ENCODE measurements around the gene SMTNL1.
A peak's percentile ranks its signal among the peaks of the same experiment; 100 is the strongest.

SMTNL1 gene

DNA sequence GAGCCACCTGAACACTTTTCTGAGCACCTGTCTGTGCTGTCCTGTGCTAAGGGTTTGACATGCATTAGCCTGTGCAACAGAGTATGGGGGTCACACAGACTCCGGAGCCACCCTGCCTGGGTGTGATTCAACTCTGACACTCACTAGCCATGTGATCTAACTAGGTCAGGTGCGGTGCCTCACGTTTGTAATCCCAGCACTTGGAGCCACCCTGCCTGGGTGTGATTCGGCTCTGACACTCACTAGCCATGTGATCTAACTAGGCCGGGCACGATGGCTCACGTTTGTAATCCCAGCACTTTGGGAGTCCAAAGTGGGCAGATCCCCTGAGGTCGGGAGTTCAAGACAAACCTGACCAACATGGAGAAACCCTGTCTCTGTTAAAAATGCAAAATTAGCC is 18.6 kb downstream of the SMTNL1 start:
- H3K4me3 ChIP-seq (ENCODE audit: low read length, poor library complexity, severe bottlenecking): no peak overlapping the region
- no peak overlapping the region for H2AFZ ChIP-seq (ENCODE audit: low read length)
- TF ChIP-seq EZH2phosphoT487 (IDR thresholded peaks at IDR 0.05; ENCODE audit: borderline replicate concordance): no peak
- TF ChIP-seq, protein P1, sequence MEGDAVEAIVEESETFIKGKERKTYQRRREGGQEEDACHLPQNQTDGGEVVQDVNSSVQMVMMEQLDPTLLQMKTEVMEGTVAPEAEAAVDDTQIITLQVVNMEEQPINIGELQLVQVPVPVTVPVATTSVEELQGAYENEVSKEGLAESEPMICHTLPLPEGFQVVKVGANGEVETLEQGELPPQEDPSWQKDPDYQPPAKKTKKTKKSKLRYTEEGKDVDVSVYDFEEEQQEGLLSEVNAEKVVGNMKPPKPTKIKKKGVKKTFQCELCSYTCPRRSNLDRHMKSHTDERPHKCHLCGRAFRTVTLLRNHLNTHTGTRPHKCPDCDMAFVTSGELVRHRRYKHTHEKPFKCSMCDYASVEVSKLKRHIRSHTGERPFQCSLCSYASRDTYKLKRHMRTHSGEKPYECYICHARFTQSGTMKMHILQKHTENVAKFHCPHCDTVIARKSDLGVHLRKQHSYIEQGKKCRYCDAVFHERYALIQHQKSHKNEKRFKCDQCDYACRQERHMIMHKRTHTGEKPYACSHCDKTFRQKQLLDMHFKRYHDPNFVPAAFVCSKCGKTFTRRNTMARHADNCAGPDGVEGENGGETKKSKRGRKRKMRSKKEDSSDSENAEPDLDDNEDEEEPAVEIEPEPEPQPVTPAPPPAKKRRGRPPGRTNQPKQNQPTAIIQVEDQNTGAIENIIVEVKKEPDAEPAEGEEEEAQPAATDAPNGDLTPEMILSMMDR (conservative IDR thresholded peaks at IDR 0.05; ENCODE audit: low read length): no peak
- H3K4me2 ChIP-seq (ENCODE audit: low read depth, low read length, poor library complexity, severe bottlenecking): no peak overlapping the region
- no peaks in the 10 kb centered on the region for H4K20me1 ChIP-seq (ENCODE audit: insufficient read depth, low read length, poor library complexity, severe bottlenecking)
- H3K79me2 ChIP-seq (ENCODE audit: insufficient read depth, low read length): peaks cover 2% of the 10 kb centered on the region
- H3F3A ChIP-seq (ENCODE audit: low read depth): no peaks in the 10 kb centered on the region
- H3K36me3 ChIP-seq (ENCODE audit: insufficient read depth, low read length): peaks cover 80% of the 10 kb centered on the region
- H3K4me1 ChIP-seq (ENCODE audit: insufficient read depth, low read length, poor library complexity, severe bottlenecking): no peaks in the 10 kb centered on the region
- no peaks in the 10 kb centered on the region for H3K9me2 ChIP-seq (replicated peaks; ENCODE audit: low read depth, low read length)
- H3K9ac ChIP-seq (ENCODE audit: low read depth, low read length, poor library complexity, severe bottlenecking): no peak overlapping the region
- no peaks in the 10 kb centered on the region for H3K27me3 ChIP-seq (ENCODE audit: insufficient read depth, low read length, poor library complexity, severe bottlenecking)
- no peaks in the 10 kb centered on the region for H3K9me3 ChIP-seq (ENCODE audit: insufficient read depth, low read depth, low read length)

DNA sequence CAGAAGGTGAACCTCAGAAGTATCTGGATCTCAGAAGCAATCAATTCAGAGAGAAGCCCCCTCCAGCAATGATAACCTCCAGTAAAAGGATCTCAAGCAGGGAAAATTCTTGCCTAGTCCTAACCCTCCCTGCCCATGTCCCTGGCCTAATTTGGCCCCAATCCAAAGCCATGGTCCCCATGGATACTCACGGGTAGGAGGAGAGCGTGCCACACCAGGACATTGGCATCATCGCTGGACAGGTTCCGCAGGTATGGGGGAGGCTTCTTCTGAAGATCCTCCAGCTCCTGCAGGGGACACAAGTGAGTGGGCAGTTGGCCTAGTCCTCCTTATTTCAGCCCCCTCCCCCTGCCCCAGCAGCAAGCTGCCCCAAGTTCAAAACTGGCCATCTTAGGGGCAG is 22.8 kb downstream of the SMTNL1 start:
- no peak overlapping the region for H2AFZ ChIP-seq (ENCODE audit: low read length)
- H3K4me2 ChIP-seq (ENCODE audit: low read depth, low read length, poor library complexity, severe bottlenecking): no peak overlapping the region
- H3K9me2 ChIP-seq (replicated peaks; ENCODE audit: low read depth, low read length): no peaks in the 10 kb centered on the region
- no peaks in the 10 kb centered on the region for H4K20me1 ChIP-seq (ENCODE audit: insufficient read depth, low read length, poor library complexity, severe bottlenecking)
- peaks cover 39% of the 10 kb centered on the region for H3K79me2 ChIP-seq (ENCODE audit: insufficient read depth, low read length)
- TF ChIP-seq, protein P1 (conservative IDR thresholded peaks at IDR 0.05; ENCODE audit: low read length): no peak
- TF ChIP-seq EZH2phosphoT487 (IDR thresholded peaks at IDR 0.05; ENCODE audit: borderline replicate concordance): no peak
- no peak overlapping the region for H3K4me3 ChIP-seq (ENCODE audit: low read length, poor library complexity, severe bottlenecking)
- no peaks in the 10 kb centered on the region for H3K27me3 ChIP-seq (ENCODE audit: insufficient read depth, low read length, poor library complexity, severe bottlenecking)
- H3K9me3 ChIP-seq (ENCODE audit: insufficient read depth, low read depth, low read length): no peaks in the 10 kb centered on the region
- H3K9ac ChIP-seq (ENCODE audit: low read depth, low read length, poor library complexity, severe bottlenecking): no peak overlapping the region
- peaks cover 42% of the 10 kb centered on the region; the same call in 1 of the 2 replicates for H3K36me3 ChIP-seq (ENCODE audit: insufficient read depth, low read length)
- H3F3A ChIP-seq (ENCODE audit: low read depth): no peaks in the 10 kb centered on the region
- H3K4me1 ChIP-seq (ENCODE audit: insufficient read depth, low read length, poor library complexity, severe bottlenecking): peaks cover 10% of the 10 kb centered on the region

DNA sequence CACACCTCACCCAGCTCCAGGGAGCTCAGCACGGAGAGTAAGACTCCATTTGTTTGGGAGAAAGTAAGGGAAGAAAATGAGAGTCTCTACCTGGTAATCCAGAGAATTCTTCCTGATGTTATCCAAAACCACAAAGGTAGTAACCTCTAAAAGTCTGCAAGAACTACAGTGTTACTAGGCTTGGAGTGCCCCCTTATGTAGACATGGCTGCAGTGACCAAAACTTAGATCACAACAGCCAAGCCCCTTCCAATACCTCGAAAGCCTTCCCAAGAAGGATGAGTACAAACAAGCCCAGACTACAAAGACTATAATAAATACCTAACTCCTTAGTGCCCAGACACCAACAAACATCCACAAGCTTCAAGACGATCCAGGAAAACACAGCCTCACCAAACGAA is 25.2 kb downstream of the SMTNL1 start:
- Histone ChIP-seq H3K4me2 (ENCODE audit: low read depth, low read length, poor library complexity, severe bottlenecking) (peak overlapping the region; percentile 46), H3K9ac (ENCODE audit: low read depth, low read length, poor library complexity, severe bottlenecking) (peak overlapping the region; percentile 26), H3F3A (ENCODE audit: low read depth) (no peaks in the 10 kb centered on the region), H3K9me3 (ENCODE audit: insufficient read depth, low read depth, low read length) (no peaks in the 10 kb centered on the region), H3K9me2 (replicated peaks; ENCODE audit: low read depth, low read length) (no peaks in the 10 kb centered on the region), H2AFZ (ENCODE audit: low read length) (no peak overlapping the region), H3K27me3 (ENCODE audit: insufficient read depth, low read length, poor library complexity, severe bottlenecking) (no peaks in the 10 kb centered on the region), H3K36me3 (ENCODE audit: insufficient read depth, low read length) (peaks cover 20% of the 10 kb centered on the region; the same call in 1 of the 2 replicates), H3K79me2 (ENCODE audit: insufficient read depth, low read length) (peaks cover 62% of the 10 kb centered on the region), H4K20me1 (ENCODE audit: insufficient read depth, low read length, poor library complexity, severe bottlenecking) (peaks cover 4% of the 10 kb centered on the region), H3K4me3 (ENCODE audit: low read length, poor library complexity, severe bottlenecking) (no peak overlapping the region), H3K4me1 (ENCODE audit: insufficient read depth, low read length, poor library complexity, severe bottlenecking) (peaks cover 25% of the 10 kb centered on the region)
- TF ChIP-seq EZH2phosphoT487 (IDR thresholded peaks at IDR 0.05; ENCODE audit: borderline replicate concordance): no peak
- TF ChIP-seq, protein P1 (conservative IDR thresholded peaks at IDR 0.05; ENCODE audit: low read length): peak; percentile 50
